GM18951 (cell line): Measurements from ENCODE around the gene DHCR7.
"Not testable (repeated sequence)": the region's sequence is repeated elsewhere in the genome, so short reads cannot be mapped to it uniquely, and the experiment has no call there.

Experiments
- POLR2A ChIP-seq: IDR thresholded peaks from 4 replicates; pipeline ENCODE4 v1.6.1; 2011; ENCODE audit warnings: mild to moderate bottlenecking; ENCODE audit not compliant: insufficient read length, insufficient read depth; ENCODE audit errors: extremely low read depth
- in situ Hi-C: fragments of 300-500 bp; cut with MboI; formaldehyde crosslinking; loops from one replicate; pipeline ENCODE4 v1.12.0; 2022; ENCODE audit warnings: low sequenced_read_pairs, mixed read lengths, inconsistent platforms; ENCODE audit not compliant: unreplicated experiment

Gene DHCR7

GRCh38 chr11:71434576-71435130 is 13.5 kb downstream of the DHCR7 start:
- in situ Hi-C loops: no loop called here
- no peak for TF ChIP-seq POLR2A

- in situ Hi-C loops: no loop called here
- no peak for TF ChIP-seq POLR2A
Observed at GRCh38 chr11:71433648-71434450, 14.3 kb downstream of the DHCR7 start.

- TF ChIP-seq POLR2A: no peak
- in situ Hi-C loops: no loop called here
Observed at GRCh38 chr11:71432761-71433647, 15.2 kb downstream of the DHCR7 start.

- no peak for TF ChIP-seq POLR2A
- in situ Hi-C loops: no loop called here
Observed at GRCh38 chr11:71431271-71431670, 16.9 kb downstream of the DHCR7 start.

- TF ChIP-seq POLR2A: no peak
- in situ Hi-C loops: no loop called here
Observed at GRCh38 chr11:71430166-71430565, 18.0 kb downstream of the DHCR7 start.

GRCh38 chr11:71429701-71430100 is 18.5 kb downstream of the DHCR7 start:
- in situ Hi-C loops: no loop called here
- no peak for TF ChIP-seq POLR2A

GRCh38 chr11:71428861-71429435 is 19.2 kb downstream of the DHCR7 start:
- in situ Hi-C loops: no loop called here
- TF ChIP-seq POLR2A: no peak

GRCh38 chr11:71426413-71426812 is 21.8 kb downstream of the DHCR7 start:
- TF ChIP-seq POLR2A: no peak
- in situ Hi-C loops: no loop called here

GRCh38 chr11:71425860-71426259 is 22.3 kb downstream of the DHCR7 start:
- no peak for TF ChIP-seq POLR2A
- in situ Hi-C loops: no loop called here

GRCh38 chr11:71425409-71425808 is 22.8 kb downstream of the DHCR7 start:
- TF ChIP-seq POLR2A: no peak
- in situ Hi-C loops: no loop called here

GRCh38 chr11:71423181-71423790 is 24.9 kb downstream of the DHCR7 start:
- in situ Hi-C loops: no loop called here

GRCh38 chr11:71422318-71422717 is 25.9 kb downstream of the DHCR7 start:
- in situ Hi-C loops: not testable (repeated sequence)

More at GRCh38 chr11:71423181-71423790, 24.9 kb downstream of the DHCR7 start:
- no peak for TF ChIP-seq POLR2A
